IMR-90 (cell line): ENCODE measurements around the gene CLEC11A. TPM values are rescaled to one million over a fixed set of nuclear protein-coding genes. Genes with fewer than 3 reads are reported as not detected.
A peak's percentile ranks its signal among the peaks of the same experiment; 100 is the strongest.

Source experiments
- ATAC-seq: fragments of 200-7000 bp; cut with Tn5 transposase; 2 replicates; pipeline ENCODE4 v1.9.1; 2020; ENCODE audit warnings: low read depth, mild to moderate bottlenecking, moderate library complexity
- BruUV-seq: library from RNA; stranded (reverse); fragments of 400-500 nt; replicated peaks from 2 replicates; lab custom pipeline; 2021; lab: Mats Ljungman, UMichigan
- CTCF ChIA-PET: fragments of 300-600 bp; formaldehyde crosslinking; extraction: SDS; loops from one replicate; lab custom pipeline; 2021; ENCODE audit warnings: antibody characterized with exemption; lab: Yijun Ruan, JAX
- POLR2A ChIA-PET: fragments of 300-600 bp; sonication (Branson Sonifier 250); formaldehyde crosslinking; loops from one replicate; lab custom pipeline; 2022; ENCODE audit warnings: antibody characterized with exemption; ENCODE audit not compliant: unreplicated experiment; lab: Charles Lee
- DNase-seq: peaks from one replicate; pipeline ENCODE4 v3.0.0; 2013
- H2AFZ ChIP-seq: replicated peaks from 2 replicates; pipeline ENCODE3; 2013; ENCODE audit warnings: low read length, mild to moderate bottlenecking; ENCODE audit not compliant: poor library complexity
- H2AK5ac ChIP-seq: 2 replicates; pipeline ENCODE4 v1.6.1; 2013; ENCODE audit warnings: low read depth, low read length, inconsistent platforms
- H2AK9ac ChIP-seq: replicated peaks from 2 replicates; pipeline ENCODE3; 2013; ENCODE audit warnings: mild to moderate bottlenecking, low read depth, low read length, moderate library complexity; ENCODE audit not compliant: poor library complexity
- H2BK120ac ChIP-seq: 2 replicates; pipeline ENCODE4 v1.6.1; 2013; ENCODE audit warnings: low read depth, low read length, inconsistent platforms
- H2BK15ac ChIP-seq: 3 replicates; pipeline ENCODE4 v1.6.1; 2013; ENCODE audit warnings: low read depth, low read length, inconsistent platforms
- H2BK20ac ChIP-seq: 2 replicates; pipeline ENCODE4 v1.6.1; 2013; ENCODE audit warnings: low read depth, mild to moderate bottlenecking, inconsistent platforms, low read length, moderate library complexity
- H2BK5ac ChIP-seq: 2 replicates; pipeline ENCODE4 v1.6.1; 2013; ENCODE audit warnings: mild to moderate bottlenecking, low read depth, low read length, inconsistent platforms; ENCODE audit not compliant: poor library complexity, severe bottlenecking
- H3K14ac ChIP-seq: replicated peaks from 2 replicates; pipeline ENCODE4 v1.6.1; 2013; ENCODE audit warnings: low read depth, low read length, inconsistent platforms
- H3K18ac ChIP-seq: 2 replicates; pipeline ENCODE4 v1.6.1; 2013; ENCODE audit warnings: low read depth, low read length, control low read depth
- H3K23ac ChIP-seq: 2 replicates; pipeline ENCODE4 v1.6.1; 2013; ENCODE audit warnings: low read depth, low read length, inconsistent platforms
- H3K27ac ChIP-seq: 2 replicates; pipeline ENCODE4 v1.5.1; 2013; ENCODE audit warnings: mild to moderate bottlenecking, control low read depth, low read length; ENCODE audit not compliant: insufficient read depth
- H3K27me3 ChIP-seq: 2 replicates; pipeline ENCODE4 v1.6.1; 2013; ENCODE audit warnings: low read length; ENCODE audit not compliant: control insufficient read depth, insufficient read depth
- H3K36me3 ChIP-seq: 2 replicates; pipeline ENCODE4 v1.6.1; 2013; ENCODE audit warnings: low read length, mixed read lengths; ENCODE audit not compliant: control insufficient read depth, insufficient read depth
- H3K4ac ChIP-seq: 2 replicates; pipeline ENCODE4 v1.6.1; 2013; ENCODE audit warnings: low read depth, low read length, inconsistent platforms
- H3K4me1 ChIP-seq: 2 replicates; pipeline ENCODE4 v1.6.1; 2013; ENCODE audit warnings: low read length, mixed read lengths; ENCODE audit not compliant: control insufficient read depth, insufficient read depth
- H3K4me2 ChIP-seq: 2 replicates; pipeline ENCODE4 v1.6.1; 2013; ENCODE audit warnings: low read depth, mild to moderate bottlenecking, control low read depth, low read length, moderate library complexity
- H3K4me3 ChIP-seq: 2 replicates; pipeline ENCODE4 v1.5.1; 2013; ENCODE audit warnings: low read depth, mild to moderate bottlenecking, control low read depth, low read length, moderate library complexity; ENCODE audit not compliant: insufficient read depth
- H3K56ac ChIP-seq: 2 replicates; pipeline ENCODE4 v1.6.1; 2013; ENCODE audit warnings: low read length, inconsistent platforms; ENCODE audit not compliant: insufficient read depth; ENCODE audit errors: extremely low read depth
- H3K79me1 ChIP-seq, 2 experiments: 2 replicates each; pipeline ENCODE4 v1.6.1; 2013; ENCODE audit warnings: low read length in 2 of 2, inconsistent platforms in 1 of 2, low read depth in 1 of 2
- H3K9ac ChIP-seq: 2 replicates; pipeline ENCODE4 v1.6.1; 2013; ENCODE audit warnings: low read depth, low read length, control low read depth
- H3K9me1 ChIP-seq: 2 replicates; pipeline ENCODE4 v1.6.1; 2013; ENCODE audit warnings: low read length, inconsistent platforms; ENCODE audit not compliant: insufficient read depth
- H3K9me3 ChIP-seq: 2 replicates; pipeline ENCODE4 v1.6.1; 2013; ENCODE audit warnings: low read length; ENCODE audit not compliant: control insufficient read depth, insufficient read depth
- H4K20me1 ChIP-seq: 2 replicates; pipeline ENCODE4 v1.6.1; 2013; ENCODE audit warnings: low read length, inconsistent platforms; ENCODE audit not compliant: insufficient read depth
- H4K5ac ChIP-seq: 2 replicates; pipeline ENCODE4 v1.6.1; 2013; ENCODE audit warnings: mild to moderate bottlenecking, low read depth, low read length, control low read depth
- H4K8ac ChIP-seq, 2 experiments: 2 replicates each; pipeline ENCODE4 v1.6.1; 2013; ENCODE audit warnings: low read depth in 2 of 2, low read length in 2 of 2, control low read depth in 1 of 2, inconsistent platforms in 1 of 2
- H4K91ac ChIP-seq: 2 replicates; pipeline ENCODE4 v1.6.1; 2013; ENCODE audit warnings: low read depth, low read length, inconsistent platforms; ENCODE audit not compliant: insufficient read depth
- BHLHE40 ChIP-seq: fragments of 150-350 bp; IDR thresholded peaks from 2 replicates; pipeline ENCODE4 v1.6.1; 2016; ENCODE audit warnings: mild to moderate bottlenecking, low read depth, low read length
- CEBPB ChIP-seq: IDR thresholded peaks from 2 replicates; pipeline ENCODE4 v1.6.1; 2012; ENCODE audit warnings: low read depth, low read length, improper control_type of control experiment
- CHD1 ChIP-seq: IDR thresholded peaks from 2 replicates; pipeline ENCODE4 v1.6.1; 2012; ENCODE audit warnings: low read depth, low read length, improper control_type of control experiment
- CTCF ChIP-seq: conservative IDR thresholded peaks from 2 replicates; pipeline ENCODE4 v1.5.1; 2012; ENCODE audit warnings: mild to moderate bottlenecking, low read depth, low read length, improper control_type of control experiment
- ELK1 ChIP-seq: fragments of 150-350 bp; IDR thresholded peaks from 2 replicates; pipeline ENCODE4 v1.6.1; 2016; ENCODE audit warnings: low read depth, mild to moderate bottlenecking, low read length, moderate library complexity, borderline replicate concordance
- FOS ChIP-seq: fragments of 150-350 bp; IDR thresholded peaks from 2 replicates; pipeline ENCODE4 v1.6.1; 2016; ENCODE audit warnings: low read depth, low read length
- MAZ ChIP-seq: IDR thresholded peaks from 2 replicates; pipeline ENCODE4 v1.6.1; 2012; ENCODE audit warnings: low read depth, mild to moderate bottlenecking, low read length, improper control_type of control experiment, moderate library complexity, borderline replicate concordance
- MXI1 ChIP-seq: IDR thresholded peaks from 2 replicates; pipeline ENCODE4 v1.6.1; 2012; ENCODE audit warnings: low read depth, mild to moderate bottlenecking, low read length, moderate library complexity, borderline replicate concordance
- WGBS, 2 experiments: methylation state at CpG; one replicate each; pipeline versions ENCODE4 v1.1.5 to v1.1.7; 2013; ENCODE audit warnings: missing lambda C conversion rate in 2 of 2; ENCODE audit not compliant: insufficient read length in 1 of 2; ENCODE audit errors: extremely low coverage in 2 of 2; 5-methylcytosine and 5-hydroxymethylcytosine counted together
- dilution Hi-C: fragments of 300-500 bp; cut with HindIII; formaldehyde crosslinking; loops from one replicate; pipeline ENCODE4 v1.14.3; 2018; ENCODE audit warnings: low sequenced_read_pairs; ENCODE audit not compliant: unreplicated experiment
- in situ Hi-C: fragments of 300-500 bp; cut with MboI; formaldehyde crosslinking; loops from 3 replicates; pipeline ENCODE4 v1.14.3; 2019; ENCODE audit warnings: low sequenced_read_pairs, inconsistent platforms, mixed read lengths
- intact Hi-C: fragments of 100-400 bp; cut with micrococcal nuclease; formaldehyde crosslinking; loops from 2 replicates; pipeline ENCODE4 v1.10.0; 2022
- polyA plus RNA-seq, 3 experiments: library from polyadenylated mRNA; depleted of rRNA; stranded (reverse); fragments of >200 nt; gene quantifications; 2 replicates each; pipeline ENCODE4 v1.2.3, GENCODE V29; 2012; ENCODE audit warnings: low replicate concordance in 1 of 3
- total RNA-seq: library from RNA; depleted of rRNA; stranded (reverse); fragments of >200 nt; gene quantifications from 2 replicates; pipeline ENCODE4 v1.2.3, GENCODE V29; 2012

Gene CLEC11A
- total and polyA plus RNA-seq, 2 of the 4 experiments (the other 2 are of a cell fraction): 17.0 to 152 TPM

DNA sequence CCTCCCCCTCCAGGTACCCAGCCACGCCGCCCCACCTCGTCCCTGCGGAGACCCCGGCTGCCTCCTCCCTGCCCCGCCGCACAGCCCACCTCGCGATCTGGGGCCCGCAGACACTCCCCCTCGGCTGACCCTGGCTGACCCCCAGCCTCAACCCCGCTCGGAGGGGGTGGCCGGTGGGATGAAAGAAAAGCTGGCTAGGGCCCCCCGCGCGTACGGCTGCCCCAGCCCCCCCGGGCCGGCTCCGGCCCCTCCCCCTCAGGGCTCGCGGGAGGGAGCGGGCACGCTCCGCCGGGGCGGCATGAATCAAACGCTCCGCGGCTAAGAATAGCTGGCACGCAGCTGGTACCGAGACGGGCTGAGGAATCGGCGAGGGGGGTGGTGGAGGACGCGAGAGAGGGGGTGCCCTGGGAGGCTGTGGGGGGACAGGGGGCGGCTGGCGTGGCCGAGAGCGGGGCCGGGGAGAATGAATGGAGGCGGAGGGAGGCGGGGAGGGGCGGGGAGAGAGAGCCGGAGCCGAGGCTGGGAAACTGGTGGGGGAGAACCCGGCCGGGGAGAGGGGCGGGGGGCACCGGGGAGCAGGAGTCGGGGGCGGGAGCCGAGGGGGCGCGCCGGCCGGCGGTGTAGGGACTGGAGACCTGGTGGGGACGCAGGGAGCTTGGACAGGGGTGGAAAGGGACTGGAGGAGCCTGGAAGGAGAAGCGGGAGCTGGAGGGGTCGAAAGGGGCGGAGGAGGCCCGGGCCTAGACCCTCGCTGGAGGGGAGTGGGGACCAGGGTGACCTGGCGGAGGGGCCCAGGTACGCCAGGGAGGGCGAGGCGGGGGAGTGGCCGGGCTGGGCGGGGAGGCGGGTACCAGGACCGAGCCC, 4.7 kb upstream of the CLEC11A start:
- POLR2A ChIA-PET: no interaction called here
- Histone ChIP-seq H4K8ac (no peak overlapping the region), H3K36me3 (no peaks in the 10 kb centered on the region), H3K9me3 (no peaks in the 10 kb centered on the region), H3K79me1 (peaks cover under 1 to 27% of the 10 kb centered on the region in 2 experiments; a peak in 3 of 4 replicates), H4K20me1 (0 out of 2 replicates have a peak, but pooled peaks cover 3% of the 10 kb centered on the region), H3K4ac (no peak overlapping the region), H3K18ac (no peak overlapping the region), H3K27ac (no peak overlapping the region; the same call in 1 of the 2 replicates), H3K4me2 (peak overlapping the region; percentile 81), H3K14ac (no peak overlapping the region), H3K4me3 (peak overlapping the region; percentile 54), H4K91ac (no peak overlapping the region), H2BK120ac (no peak overlapping the region), H2AK5ac (no peak overlapping the region), H2AFZ (peak overlapping the region; percentile 91), H3K9me1 (peaks cover 18% of the 10 kb centered on the region), H3K4me1 (peaks cover 13% of the 10 kb centered on the region), H3K27me3 (no peaks in the 10 kb centered on the region), H3K9ac (0 out of 2 replicates have a peak overlapping the region, but pooled peaks have one; percentile 16), H2BK5ac (no peak overlapping the region), H2BK15ac (no peak overlapping the region), H2AK9ac (no peak overlapping the region), H3K23ac (no peak overlapping the region), H3K56ac (no peak overlapping the region), H4K5ac (no peak overlapping the region), H2BK20ac (no peak overlapping the region)
- dilution Hi-C loops: no loop called here
- in situ Hi-C loops: no loop called here
- WGBS, 2 experiments: 0% methylated on average over 15 of the region's 74 CpGs; no CpG with 5 or more reads in 1 of the 2 experiments
- peak; percentile 10; the same call in 1 of the 2 replicates for ATAC-seq
- BruUV-seq: no TSS peak
- DNase-seq: no peak
- TF ChIP-seq MXI1 (0 out of 2 replicates have a peak, but pooled peaks have one; percentile 17), CHD1 (no peak), CTCF (no peak), FOS (no peak), CEBPB (no peak), MAZ (peak; percentile 77), ELK1 (no peak), BHLHE40 (peak; percentile 46)
- CTCF ChIA-PET: interaction anchor here (0.5 to 1.1 kb wide), 2 partner anchors 13 to 571 kb away, joined by 3 to 4 read pairs; no protein-coding TSS in a partner anchor
- intact Hi-C loops: no loop called here
